HCT116 (cell line): ENCODE results near the gene TREML1. TPM values are rescaled to one million over a fixed set of nuclear protein-coding genes. Genes with fewer than 3 reads are reported as not detected.

Experiments used
- ATAC-seq: fragments of 200-7000 bp; cut with Tn5 transposase; 2 replicates; pipeline ENCODE4 v1.9.1; 2020; ENCODE audit warnings: mild to moderate bottlenecking, moderate library complexity
- BruUV-seq: library from RNA; stranded (reverse); fragments of 400-500 nt; replicated peaks from 2 replicates; lab custom pipeline; 2021; lab: Mats Ljungman, UMichigan
- CTCF ChIA-PET: fragments of 300-600 bp; sonication (Branson Sonifier 250); formaldehyde crosslinking; loops from one replicate; lab custom pipeline; 2021; ENCODE audit warnings: antibody characterized with exemption; lab: Charles Lee
- POLR2A ChIA-PET: fragments of 300-600, 350-600 bp; sonication (Branson Sonifier 250); formaldehyde crosslinking; loops from one replicate; lab custom pipeline; 2021; ENCODE audit warnings: antibody characterized with exemption; lab: Charles Lee
- RAD21 ChIA-PET, 2 experiments: fragments of 300-600 bp; sonication (Branson Sonifier 250); formaldehyde crosslinking; loops; one replicate each; lab custom pipeline; 2023; ENCODE audit warnings: low total read pairs in 2 of 2; ENCODE audit not compliant: uncharacterized antibody in 2 of 2, unreplicated experiment in 2 of 2, low non-redundant PET in 1 of 2; lab: Charles Lee
- DNase-seq: peaks from one replicate; pipeline ENCODE4 v3.0.0-alpha.2; 2010; ENCODE audit warnings: low read depth, low spot score
- H2AFZ ChIP-seq: fragments of 200-600 bp; shearing (Covaris generic), sonication (generic); 2 replicates; pipeline ENCODE4 v1.6.1; 2017; ENCODE audit warnings: low read depth, mixed run types, mixed read lengths, antibody characterized with exemption, low read length; ENCODE audit not compliant: poor library complexity, severe bottlenecking
- H3K27ac ChIP-seq: 2 replicates; pipeline ENCODE4 v1.5.1; 2012; ENCODE audit warnings: low read depth, low read length
- H3K27me3 ChIP-seq: fragments of 200-600 bp; sonication (generic); 2 replicates; pipeline ENCODE4 v1.6.1; 2016; ENCODE audit warnings: mixed run types, low read length, mixed read lengths; ENCODE audit not compliant: insufficient read depth
- H3K36me3 ChIP-seq, 2 experiments: fragments of 200-500 bp in 1 of 2; fragments of 200-600 bp in 1 of 2; sonication (Bioruptor generic) in 1 of 2; sonication (generic) in 1 of 2; 2 replicates each; pipeline versions ENCODE4 v1.5.1 to v1.6.1; 2014 to 2016; ENCODE audit warnings: low read length in 2 of 2, inconsistent platforms in 1 of 2, mixed read lengths in 1 of 2, mixed run types in 1 of 2; ENCODE audit not compliant: insufficient read depth in 2 of 2, control insufficient read depth in 1 of 2
- H3K4me1 ChIP-seq, 2 experiments: fragments of 200-600 bp in 1 of 2; sonication (generic) in 1 of 2; 2 replicates each; pipeline versions ENCODE4 v1.5.1 to v1.6.1; 2012 to 2017; ENCODE audit warnings: low read length in 2 of 2, inconsistent platforms in 1 of 2, mild to moderate bottlenecking in 1 of 2, mixed read lengths in 1 of 2, mixed run types in 1 of 2, moderate library complexity in 1 of 2; ENCODE audit not compliant: insufficient read depth in 2 of 2, control insufficient read depth in 1 of 2
- H3K4me2 ChIP-seq: fragments of 200-600 bp; sonication (generic); 2 replicates; pipeline ENCODE4 v1.6.1; 2017; ENCODE audit warnings: mixed run types, low read length, mixed read lengths
- H3K4me3 ChIP-seq, 2 experiments: fragments of 200-600 bp in 1 of 2; sonication (generic) in 1 of 2; replicated peaks in 1 of 2; 2 replicates each; pipeline ENCODE4 v1.5.1; 2011 to 2016; ENCODE audit warnings: low read length in 2 of 2, control low read depth in 1 of 2, low read depth in 1 of 2, mild to moderate bottlenecking in 1 of 2, mixed read lengths in 1 of 2, mixed run types in 1 of 2
- H3K79me2 ChIP-seq: fragments of 200-600 bp; sonication (generic); 2 replicates; pipeline ENCODE4 v1.6.1; 2017; ENCODE audit warnings: mild to moderate bottlenecking, mixed run types, low read length, moderate library complexity, mixed read lengths; ENCODE audit not compliant: insufficient read depth
- H3K9ac ChIP-seq: fragments of 200-600 bp; sonication (generic); 2 replicates; pipeline ENCODE4 v1.6.1; 2016; ENCODE audit warnings: low read length, mixed read lengths
- H3K9me2 ChIP-seq: fragments of 200-600 bp; sonication (generic), shearing (Covaris generic); 2 replicates; pipeline ENCODE4 v1.6.1; 2017; ENCODE audit warnings: mixed run types, mild to moderate bottlenecking, moderate library complexity; ENCODE audit not compliant: insufficient read depth
- H3K9me3 ChIP-seq, 2 experiments: fragments of 200-500 bp in 1 of 2; fragments of 200-600 bp in 1 of 2; sonication (Bioruptor generic) in 1 of 2; sonication (generic) in 1 of 2; 2 replicates each; pipeline ENCODE4 v1.6.1; 2014 to 2017; ENCODE audit warnings: low read length in 2 of 2, mixed read lengths in 2 of 2, inconsistent platforms in 1 of 2, low read depth in 1 of 2, mild to moderate bottlenecking in 1 of 2, mixed run types in 1 of 2, moderate library complexity in 1 of 2; ENCODE audit not compliant: control insufficient read depth in 1 of 2, insufficient read depth in 1 of 2
- H4K20me1 ChIP-seq: fragments of 200-600 bp; sonication (generic), shearing (Covaris generic); 2 replicates; pipeline ENCODE4 v1.6.1; 2017; ENCODE audit warnings: mixed run types, mild to moderate bottlenecking, moderate library complexity; ENCODE audit not compliant: insufficient read depth
- JUND ChIP-seq: IDR thresholded peaks from 2 replicates; pipeline ENCODE4 v1.6.1; 2012
- MAX ChIP-seq: IDR thresholded peaks from 2 replicates; pipeline ENCODE4 v1.6.1; 2012
- REST ChIP-seq: IDR thresholded peaks from 2 replicates; pipeline ENCODE4 v1.6.1; 2012; ENCODE audit warnings: low read depth
- SIN3A ChIP-seq: IDR thresholded peaks from 2 replicates; pipeline ENCODE4 v1.6.1; 2012; ENCODE audit warnings: low read depth
- SP1 ChIP-seq: IDR thresholded peaks from 2 replicates; pipeline ENCODE4 v1.6.1; 2012; ENCODE audit warnings: low read depth
- SRF ChIP-seq: IDR thresholded peaks from 2 replicates; pipeline ENCODE4 v1.6.1; 2012; ENCODE audit warnings: low read depth
- intact Hi-C: fragments of 100-400 bp; cut with micrococcal nuclease; formaldehyde crosslinking; loops from 2 replicates; pipeline ENCODE4 v1.10.0; 2022
- total RNA-seq: library from RNA; stranded (reverse); gene quantifications from one replicate; pipeline ENCODE4 v1.2.1, GENCODE V29; 2021; ENCODE audit not compliant: unreplicated experiment

Gene TREML1
- total RNA-seq, 1 experiment from 2014 or later: not detected

GRCh38 chr6:41187924-41188886, 34.1 kb upstream of the TREML1 start:
- no peak overlapping the region for H3K4me3 ChIP-seq
- no peaks in the 10 kb centered on the region for H3K4me1 ChIP-seq
- ChIA-PET POLR2A (no interaction called here), RAD21 (no interaction called here), CTCF (no interaction called here)
- no peak for DNase-seq
- intact Hi-C loops: no loop called here
- no peaks in the 10 kb centered on the region for H3K9me2 ChIP-seq
- H3K27ac ChIP-seq: no peak overlapping the region
- H3K9ac ChIP-seq: no peak overlapping the region
- no peak overlapping the region for H2AFZ ChIP-seq
- ATAC-seq: no peak
- H3K79me2 ChIP-seq: no peaks in the 10 kb centered on the region
- peaks cover 2% of the 10 kb centered on the region; the same call in 1 of the 2 replicates for H3K27me3 ChIP-seq
- H3K9me3 ChIP-seq: peaks cover 3 to 8% of the 10 kb centered on the region in 2 experiments; a peak in 2 of 4 replicates
- BruUV-seq: no TSS peak
- no peak for TF ChIP-seq SRF
- TF ChIP-seq REST: no peak
- TF ChIP-seq JUND: no peak
- TF ChIP-seq SIN3A: no peak
- TF ChIP-seq SP1: no peak
- TF ChIP-seq MAX: no peak
- H4K20me1 ChIP-seq: no peaks in the 10 kb centered on the region
- no peaks in the 10 kb centered on the region for H3K36me3 ChIP-seq
- no peak overlapping the region for H3K4me2 ChIP-seq
